Measurements from ENCODE around the gene EDAR. TPM values are rescaled to one million over a fixed set of nuclear protein-coding genes. Genes with fewer than 3 reads are reported as not detected.

Gene EDAR
- total RNA-seq, 2 donors from 2014 or later, result 0.37 to 1.3 TPM

GRCh38 chr2:108938077-108938710, 50.8 kb downstream of the EDAR start:
- Mint-ChIP-seq H3K27ac (peak overlapping the region; percentile 72), H3K27me3 (peaks cover 4% of the 10 kb centered on the region), H3K4me3 (peak overlapping the region; percentile 3), H3K4me1 (peaks cover 21% of the 10 kb centered on the region), H3K36me3 (ENCODE audit: low read depth) (peaks cover 3% of the 10 kb centered on the region)
- no peak for DNase-seq
- ATAC-seq, result no peak
- no peaks in the 10 kb centered on the region for H3K9me3 ChIP-seq (ENCODE audit: control insufficient read depth, low read length, poor library complexity, severe bottlenecking)

- peaks cover 23% of the 10 kb centered on the region for H3K4me1 Mint-ChIP-seq
- H3K27me3 Mint-ChIP-seq, result peaks cover 4% of the 10 kb centered on the region
- H3K36me3 Mint-ChIP-seq (ENCODE audit: low read depth), result peaks cover 3% of the 10 kb centered on the region
- H3K9me3 ChIP-seq (ENCODE audit: control insufficient read depth, low read length, poor library complexity, severe bottlenecking), result no peaks in the 10 kb centered on the region
- ATAC-seq (no peak), DNase-seq (no peak)
- H3K4me3 Mint-ChIP-seq, result peak overlapping the region; percentile 60
- H3K27ac Mint-ChIP-seq, result peak overlapping the region; percentile 72
These were observed 51.5 kb downstream of the EDAR start for GRCh38 chr2:108937367-108938017.

GRCh38 chr2:108936866-108937265, 52.2 kb downstream of the EDAR start:
- no peak for DNase-seq
- Mint-ChIP-seq H3K4me1 (peaks cover 23% of the 10 kb centered on the region), H3K27ac (peak overlapping the region; percentile 72), H3K4me3 (no peak overlapping the region), H3K36me3 (ENCODE audit: low read depth) (peaks cover 3% of the 10 kb centered on the region), H3K27me3 (peaks cover 4% of the 10 kb centered on the region)
- no peak for ATAC-seq
- H3K9me3 ChIP-seq (ENCODE audit: control insufficient read depth, low read length, poor library complexity, severe bottlenecking), result no peaks in the 10 kb centered on the region

- no peak for DNase-seq
- H3K4me3 Mint-ChIP-seq, result no peak overlapping the region
- H3K4me1 Mint-ChIP-seq, result peaks cover 23% of the 10 kb centered on the region
- H3K27ac Mint-ChIP-seq, result peak overlapping the region; percentile 72
- peaks cover 4% of the 10 kb centered on the region for H3K27me3 Mint-ChIP-seq
- ATAC-seq, result no peak
- peaks cover 3% of the 10 kb centered on the region for H3K36me3 Mint-ChIP-seq (ENCODE audit: low read depth)
- no peaks in the 10 kb centered on the region for H3K9me3 ChIP-seq (ENCODE audit: control insufficient read depth, low read length, poor library complexity, severe bottlenecking)
These were observed 52.8 kb downstream of the EDAR start for GRCh38 chr2:108936076-108936864.

- H3K36me3 Mint-ChIP-seq (ENCODE audit: low read depth), result peaks cover 3% of the 10 kb centered on the region
- H3K9me3 ChIP-seq (ENCODE audit: control insufficient read depth, low read length, poor library complexity, severe bottlenecking), result no peaks in the 10 kb centered on the region
- no peak overlapping the region for H3K4me3 Mint-ChIP-seq
- DNase-seq (no peak), ATAC-seq (no peak)
- peaks cover 4% of the 10 kb centered on the region for H3K27me3 Mint-ChIP-seq
- H3K4me1 Mint-ChIP-seq, result peaks cover 23% of the 10 kb centered on the region
- H3K27ac Mint-ChIP-seq, result no peak overlapping the region
These were observed 53.7 kb downstream of the EDAR start for GRCh38 chr2:108935271-108935741.

GRCh38 chr2:108934583-108935245, 54.3 kb downstream of the EDAR start:
- no peak overlapping the region for H3K4me3 Mint-ChIP-seq
- peaks cover 3% of the 10 kb centered on the region for H3K36me3 Mint-ChIP-seq (ENCODE audit: low read depth)
- peaks cover 4% of the 10 kb centered on the region for H3K27me3 Mint-ChIP-seq
- H3K9me3 ChIP-seq (ENCODE audit: control insufficient read depth, low read length, poor library complexity, severe bottlenecking), result no peaks in the 10 kb centered on the region
- no peak overlapping the region for H3K27ac Mint-ChIP-seq
- no peak for ATAC-seq
- peaks cover 21% of the 10 kb centered on the region for H3K4me1 Mint-ChIP-seq
- no peak for DNase-seq

GRCh38 chr2:108934151-108934550, 54.9 kb downstream of the EDAR start:
- no peaks in the 10 kb centered on the region for H3K9me3 ChIP-seq (ENCODE audit: control insufficient read depth, low read length, poor library complexity, severe bottlenecking)
- Mint-ChIP-seq H3K4me1 (peaks cover 19% of the 10 kb centered on the region), H3K27ac (no peak overlapping the region), H3K4me3 (no peak overlapping the region), H3K27me3 (peaks cover 2% of the 10 kb centered on the region), H3K36me3 (ENCODE audit: low read depth) (peaks cover 3% of the 10 kb centered on the region)
- no peak for DNase-seq
- no peak for ATAC-seq

- Mint-ChIP-seq H3K27me3 (no peaks in the 10 kb centered on the region), H3K36me3 (ENCODE audit: low read depth) (peaks cover 3% of the 10 kb centered on the region), H3K4me1 (peaks cover 16% of the 10 kb centered on the region), H3K27ac (no peak overlapping the region), H3K4me3 (no peak overlapping the region)
- no peaks in the 10 kb centered on the region for H3K9me3 ChIP-seq (ENCODE audit: control insufficient read depth, low read length, poor library complexity, severe bottlenecking)
- ATAC-seq, result no peak
- no peak for DNase-seq
These were observed 55.3 kb downstream of the EDAR start for GRCh38 chr2:108933691-108934117.

GRCh38 chr2:108932736-108933332, 56.2 kb downstream of the EDAR start:
- H3K9me3 ChIP-seq (ENCODE audit: control insufficient read depth, low read length, poor library complexity, severe bottlenecking), result no peaks in the 10 kb centered on the region
- H3K27me3 Mint-ChIP-seq, result peaks cover 8% of the 10 kb centered on the region
- no peak overlapping the region for H3K4me3 Mint-ChIP-seq
- H3K4me1 Mint-ChIP-seq, result peaks cover 16% of the 10 kb centered on the region
- H3K27ac Mint-ChIP-seq, result no peak overlapping the region
- ATAC-seq (no peak), DNase-seq (no peak)
- peaks cover 6% of the 10 kb centered on the region for H3K36me3 Mint-ChIP-seq (ENCODE audit: low read depth)

- no peak overlapping the region for H3K4me3 Mint-ChIP-seq
- no peak for DNase-seq
- H3K4me1 Mint-ChIP-seq, result peaks cover 10% of the 10 kb centered on the region
- no peak overlapping the region for H3K27ac Mint-ChIP-seq
- H3K9me3 ChIP-seq (ENCODE audit: control insufficient read depth, low read length, poor library complexity, severe bottlenecking), result no peaks in the 10 kb centered on the region
- H3K27me3 Mint-ChIP-seq, result peaks cover 9% of the 10 kb centered on the region
- peaks cover 2% of the 10 kb centered on the region for H3K36me3 Mint-ChIP-seq (ENCODE audit: low read depth)
- no peak for ATAC-seq
These were observed 57.6 kb downstream of the EDAR start for GRCh38 chr2:108931372-108931771.

GRCh38 chr2:108929807-108930425, 59.1 kb downstream of the EDAR start:
- DNase-seq (no peak), ATAC-seq (no peak)
- H3K4me1 Mint-ChIP-seq, result peaks cover 8% of the 10 kb centered on the region
- H3K9me3 ChIP-seq (ENCODE audit: control insufficient read depth, low read length, poor library complexity, severe bottlenecking), result no peaks in the 10 kb centered on the region
- H3K4me3 Mint-ChIP-seq, result no peak overlapping the region
- no peak overlapping the region for H3K27ac Mint-ChIP-seq
- peaks cover 2% of the 10 kb centered on the region for H3K36me3 Mint-ChIP-seq (ENCODE audit: low read depth)
- peaks cover 12% of the 10 kb centered on the region for H3K27me3 Mint-ChIP-seq

GRCh38 chr2:108928660-108929377, 60.2 kb downstream of the EDAR start:
- no peaks in the 10 kb centered on the region for H3K9me3 ChIP-seq (ENCODE audit: control insufficient read depth, low read length, poor library complexity, severe bottlenecking)
- no peak for ATAC-seq
- peak overlapping the region; percentile 19 for H3K27ac Mint-ChIP-seq
- H3K4me3 Mint-ChIP-seq, result no peak overlapping the region
- H3K4me1 Mint-ChIP-seq, result peaks cover 8% of the 10 kb centered on the region
- DNase-seq, result no peak
- H3K27me3 Mint-ChIP-seq, result peaks cover 15% of the 10 kb centered on the region
- peaks cover 2% of the 10 kb centered on the region for H3K36me3 Mint-ChIP-seq (ENCODE audit: low read depth)

Measured in T-helper 17 cell (primary cell).